ENCODE measurements around the gene SEMA6A. TPM values are rescaled to one million over a fixed set of nuclear protein-coding genes. Genes with fewer than 3 reads are reported as not detected.
A peak's percentile ranks its signal among the peaks of the same experiment; 100 is the strongest.

Gene SEMA6A
- polyA plus RNA-seq, 3 donors from 2014 or later: 0.19 to 0.80 TPM; not detected in 1

GRCh38 chr5:116585227-116585626 is 10.6 kb upstream of the SEMA6A start:
- Mint-ChIP-seq H3K4me1 (no peaks in the 10 kb centered on the region), H3K4me3 (no peak overlapping the region), H3K27me3 (ENCODE audit: low read depth in 3 of 3) (peaks cover 4 to 8% (median 7%) of the 10 kb centered on the region in 3 donors), H3K9me3 (peaks cover 0 to 5% (median 0%) of the 10 kb centered on the region in 6 donors), H3K36me3 (no peaks in the 10 kb centered on the region), H3K27ac (no peak overlapping the region)
- DNase-seq: no peak

GRCh38 chr5:116583862-116584222 is 9.2 kb upstream of the SEMA6A start:
- Mint-ChIP-seq H3K36me3 (no peaks in the 10 kb centered on the region), H3K27me3 (ENCODE audit: low read depth in 3 of 3) (peaks cover 7 to 12% (median 7%) of the 10 kb centered on the region in 3 donors), H3K4me3 (no peak overlapping the region), H3K4me1 (no peaks in the 10 kb centered on the region), H3K27ac (no peak overlapping the region), H3K9me3 (peaks cover 0 to 5% (median 0%) of the 10 kb centered on the region in 6 donors)
- no peak for DNase-seq

GRCh38 chr5:116583085-116583861 is 8.7 kb upstream of the SEMA6A start:
- Mint-ChIP-seq H3K4me1 (no peaks in the 10 kb centered on the region), H3K9me3 (peaks cover 0 to 5% (median 0%) of the 10 kb centered on the region in 6 donors), H3K36me3 (no peaks in the 10 kb centered on the region), H3K27ac (no peak overlapping the region), H3K27me3 (ENCODE audit: low read depth in 3 of 3) (peaks cover 7 to 12% (median 11%) of the 10 kb centered on the region in 3 donors), H3K4me3 (no peak overlapping the region)
- no peak for DNase-seq

- DNase-seq: no peak
- H3K4me3 Mint-ChIP-seq: no peak overlapping the region
- no peaks in the 10 kb centered on the region for H3K36me3 Mint-ChIP-seq
- H3K9me3 Mint-ChIP-seq: peaks cover 0 to 5% (median 0%) of the 10 kb centered on the region in 6 donors
- H3K4me1 Mint-ChIP-seq: no peaks in the 10 kb centered on the region
- H3K27me3 Mint-ChIP-seq (ENCODE audit: low read depth in 3 of 3): peaks cover 7 to 12% (median 11%) of the 10 kb centered on the region in 3 donors
- H3K27ac Mint-ChIP-seq: no peak overlapping the region
Measured at GRCh38 chr5:116581910-116582309, 7.3 kb upstream of the SEMA6A start.

- no peaks in the 10 kb centered on the region for H3K36me3 Mint-ChIP-seq
- H3K4me1 Mint-ChIP-seq: peaks cover 6 to 12% of the 10 kb centered on the region in 2 donors
- DNase-seq: no peak
- H3K9me3 Mint-ChIP-seq: peaks cover 0 to 5% (median under 1%) of the 10 kb centered on the region in 6 donors
- no peak overlapping the region for H3K27ac Mint-ChIP-seq
- peaks cover 17 to 20% (median 17%) of the 10 kb centered on the region in 3 donors for H3K27me3 Mint-ChIP-seq (ENCODE audit: low read depth in 3 of 3)
- no peak overlapping the region for H3K4me3 Mint-ChIP-seq
Measured at GRCh38 chr5:116579144-116579543, 4.5 kb upstream of the SEMA6A start.

GRCh38 chr5:116578676-116579075 is 4.1 kb upstream of the SEMA6A start:
- Mint-ChIP-seq H3K27me3 (ENCODE audit: low read depth in 3 of 3) (peaks cover 14 to 21% (median 17%) of the 10 kb centered on the region in 3 donors), H3K9me3 (peaks cover 0 to 5% (median 1%) of the 10 kb centered on the region in 6 donors), H3K27ac (no peak overlapping the region), H3K4me1 (peaks cover 7 to 14% of the 10 kb centered on the region in 2 donors), H3K36me3 (no peaks in the 10 kb centered on the region), H3K4me3 (no peak overlapping the region)
- DNase-seq: no peak

- no peaks in the 10 kb centered on the region for H3K36me3 Mint-ChIP-seq
- peaks cover 17 to 27% (median 24%) of the 10 kb centered on the region in 3 donors for H3K27me3 Mint-ChIP-seq (ENCODE audit: low read depth in 3 of 3)
- no peak overlapping the region for H3K27ac Mint-ChIP-seq
- H3K4me3 Mint-ChIP-seq: no peak overlapping the region
- peaks cover 7 to 14% of the 10 kb centered on the region in 2 donors for H3K4me1 Mint-ChIP-seq
- H3K9me3 Mint-ChIP-seq: peaks cover 0 to 5% (median 1%) of the 10 kb centered on the region in 6 donors
- no peak for DNase-seq
Measured at GRCh38 chr5:116577064-116577788, 2.6 kb upstream of the SEMA6A start.

GRCh38 chr5:116576053-116576713 is 1.6 kb upstream of the SEMA6A start:
- Mint-ChIP-seq H3K27ac (no peak overlapping the region), H3K4me3 (no peak overlapping the region), H3K9me3 (peaks cover 0 to 5% (median 1%) of the 10 kb centered on the region in 6 donors), H3K36me3 (no peaks in the 10 kb centered on the region), H3K27me3 (ENCODE audit: low read depth in 3 of 3) (peaks cover 19 to 31% (median 30%) of the 10 kb centered on the region in 3 donors), H3K4me1 (peaks cover 7 to 14% of the 10 kb centered on the region in 2 donors)
- DNase-seq: no peak

- H3K4me3 Mint-ChIP-seq: peak overlapping the region; percentile 10 to 53 (median 26)
- no peak for DNase-seq
- peaks cover 7 to 14% of the 10 kb centered on the region in 2 donors for H3K4me1 Mint-ChIP-seq
- peaks cover 0 to 5% (median 1%) of the 10 kb centered on the region in 6 donors for H3K9me3 Mint-ChIP-seq
- no peak overlapping the region for H3K27ac Mint-ChIP-seq
- no peaks in the 10 kb centered on the region for H3K36me3 Mint-ChIP-seq
- peaks cover 19 to 33% (median 30%) of the 10 kb centered on the region in 3 donors for H3K27me3 Mint-ChIP-seq (ENCODE audit: low read depth in 3 of 3)
Measured at GRCh38 chr5:116575326-116576052, 866 bp upstream of the SEMA6A start.

- Mint-ChIP-seq H3K36me3 (no peaks in the 10 kb centered on the region), H3K27me3 (ENCODE audit: low read depth in 3 of 3) (peaks cover 17 to 36% (median 32%) of the 10 kb centered on the region in 3 donors), H3K27ac (no peak overlapping the region), H3K9me3 (peaks cover 0 to 5% (median 1%) of the 10 kb centered on the region in 6 donors), H3K4me3 (peak overlapping the region in 4 of 5 donors; percentile 43 to 75 (median 60)), H3K4me1 (peaks cover 7 to 14% of the 10 kb centered on the region in 2 donors)
- no peak for DNase-seq
Measured at GRCh38 chr5:116573702-116574366, 789 bp downstream of the SEMA6A start.

GRCh38 chr5:116573279-116573701 is 1.3 kb downstream of the SEMA6A start:
- Mint-ChIP-seq H3K4me1 (peaks cover 7 to 14% of the 10 kb centered on the region in 2 donors), H3K27ac (no peak overlapping the region), H3K36me3 (no peaks in the 10 kb centered on the region), H3K27me3 (ENCODE audit: low read depth in 3 of 3) (peaks cover 16 to 36% (median 32%) of the 10 kb centered on the region in 3 donors), H3K4me3 (peak overlapping the region in 1 of 5 donors; percentile 23), H3K9me3 (peaks cover 0 to 5% (median 1%) of the 10 kb centered on the region in 6 donors)
- DNase-seq: no peak

- Mint-ChIP-seq H3K27ac (no peak overlapping the region), H3K27me3 (ENCODE audit: low read depth in 3 of 3) (peaks cover 16 to 35% (median 32%) of the 10 kb centered on the region in 3 donors), H3K9me3 (peaks cover 0 to 5% (median 1%) of the 10 kb centered on the region in 6 donors), H3K4me3 (no peak overlapping the region), H3K4me1 (peaks cover 7 to 14% of the 10 kb centered on the region in 2 donors), H3K36me3 (no peaks in the 10 kb centered on the region)
- DNase-seq: no peak
Measured at GRCh38 chr5:116572350-116573278, 2.0 kb downstream of the SEMA6A start.
